GM04503 (cell line): ENCODE measurements around the gene CMBL.
"Not testable (repeated sequence)": the region's sequence is repeated elsewhere in the genome, so short reads cannot be mapped to it uniquely, and the experiment has no call there.

ENCODE experiments used
- DNase-seq: peaks from one replicate; pipeline ENCODE4 v3.0.0-alpha.2; 2012; ENCODE audit warnings: low read depth

Gene CMBL

DNA sequence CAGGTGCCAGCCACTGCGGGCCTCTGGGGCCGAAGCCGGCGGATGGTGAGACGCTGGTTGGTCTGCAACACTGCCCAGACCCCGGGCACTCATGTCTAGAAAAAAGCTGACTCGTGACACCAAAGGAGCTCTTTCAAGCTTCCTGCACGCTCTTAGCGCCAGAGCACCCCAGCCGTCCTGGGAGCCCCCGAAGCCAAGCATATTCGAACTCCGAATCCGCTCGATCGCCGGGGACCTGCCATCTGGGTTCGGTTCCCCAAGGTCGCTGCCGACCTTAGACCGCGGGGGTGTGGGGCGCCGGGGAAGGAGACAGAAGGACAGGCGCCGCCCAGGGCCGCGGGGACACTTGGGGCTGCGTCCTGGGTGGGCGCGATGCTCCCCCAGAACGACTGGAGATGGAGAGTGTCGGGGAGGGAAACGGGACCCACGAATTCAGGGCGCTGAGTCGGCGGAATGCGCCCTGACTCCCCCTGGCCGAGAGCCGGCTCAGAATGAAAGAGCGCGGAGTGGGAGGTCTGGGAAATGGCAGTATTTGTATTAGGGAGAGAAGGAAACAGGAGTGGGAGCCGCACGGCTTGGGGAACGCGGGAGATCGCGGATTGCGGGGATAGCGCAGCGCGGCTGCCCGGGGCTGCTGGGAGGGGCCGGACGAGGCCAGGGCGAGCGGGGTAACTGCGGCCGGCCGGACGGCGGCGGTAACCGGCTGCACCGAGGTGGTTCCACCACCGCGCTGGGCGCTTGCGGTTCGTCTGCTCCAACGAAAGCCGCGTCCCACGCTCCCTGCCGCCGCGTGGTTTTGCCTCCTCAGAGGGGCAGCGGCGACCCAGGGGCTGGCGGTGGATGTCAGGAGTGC is 25.7 kb upstream of the CMBL start:
- DNase-seq, result no peak

DNA sequence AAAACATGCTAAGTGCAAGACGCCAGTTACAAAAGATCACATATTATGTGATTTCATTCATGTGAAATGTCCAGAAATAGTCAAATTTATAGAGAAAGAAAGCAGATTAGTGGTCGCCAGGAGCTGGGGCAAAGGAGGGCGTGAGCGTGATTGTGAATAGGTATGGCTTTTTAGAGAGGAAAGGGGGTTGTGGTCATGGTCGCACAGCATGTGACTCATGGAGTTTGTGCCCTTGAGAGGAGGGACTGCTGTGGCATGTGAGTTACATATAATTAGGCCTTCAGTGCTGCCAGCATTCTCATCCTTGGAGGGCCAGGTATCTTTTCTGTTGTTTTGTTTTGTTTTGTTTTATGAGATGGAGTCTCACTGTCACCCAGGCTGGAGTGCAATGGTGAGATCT is 24.6 kb upstream of the CMBL start:
- no peak for DNase-seq

GRCh38 chr5:10331341-10331796 is 23.7 kb upstream of the CMBL start:
- no peak for DNase-seq

DNA sequence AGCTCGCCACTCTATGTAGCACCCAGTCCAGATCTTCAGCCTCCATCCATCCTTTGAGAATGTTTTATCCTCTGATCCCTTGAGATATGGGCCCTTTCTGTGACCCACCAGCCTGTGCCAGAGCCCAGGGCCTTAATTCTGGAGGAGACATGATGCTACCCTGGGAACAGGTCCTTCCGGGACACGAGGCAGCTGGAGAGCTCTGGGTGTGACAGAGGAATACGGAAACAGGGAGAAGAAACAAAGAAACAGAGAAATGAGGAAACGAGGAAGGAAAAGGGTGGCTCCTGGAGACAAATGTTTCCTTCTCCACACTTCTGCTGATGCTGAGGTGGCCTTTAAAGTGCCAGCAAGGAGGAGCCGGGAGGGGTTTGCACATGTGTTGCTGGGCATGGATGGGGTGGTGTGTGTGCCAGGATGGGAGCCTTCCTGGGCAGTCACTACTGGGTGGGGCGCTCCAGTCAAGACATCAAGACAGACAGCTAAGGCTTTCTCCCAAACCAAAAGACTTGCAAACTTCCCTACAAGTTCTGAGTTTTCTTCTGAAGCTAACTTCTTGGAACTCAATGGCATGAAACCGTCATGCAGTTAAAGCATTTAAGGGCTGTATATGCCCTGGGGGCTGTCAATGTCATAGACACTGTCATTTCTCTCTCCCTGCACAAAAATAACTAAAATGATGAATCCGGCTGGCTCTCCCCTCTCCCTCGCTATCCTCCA is 23.0 kb upstream of the CMBL start:
- no peak for DNase-seq

GRCh38 chr5:10329820-10330481 is 22.2 kb upstream of the CMBL start:
- DNase-seq, result peak; percentile 90

GRCh38 chr5:10329446-10329819 is 21.7 kb upstream of the CMBL start:
- DNase-seq, result no peak

- no peak for DNase-seq
Measured at GRCh38 chr5:10328323-10328722, 20.6 kb upstream of the CMBL start.

DNA sequence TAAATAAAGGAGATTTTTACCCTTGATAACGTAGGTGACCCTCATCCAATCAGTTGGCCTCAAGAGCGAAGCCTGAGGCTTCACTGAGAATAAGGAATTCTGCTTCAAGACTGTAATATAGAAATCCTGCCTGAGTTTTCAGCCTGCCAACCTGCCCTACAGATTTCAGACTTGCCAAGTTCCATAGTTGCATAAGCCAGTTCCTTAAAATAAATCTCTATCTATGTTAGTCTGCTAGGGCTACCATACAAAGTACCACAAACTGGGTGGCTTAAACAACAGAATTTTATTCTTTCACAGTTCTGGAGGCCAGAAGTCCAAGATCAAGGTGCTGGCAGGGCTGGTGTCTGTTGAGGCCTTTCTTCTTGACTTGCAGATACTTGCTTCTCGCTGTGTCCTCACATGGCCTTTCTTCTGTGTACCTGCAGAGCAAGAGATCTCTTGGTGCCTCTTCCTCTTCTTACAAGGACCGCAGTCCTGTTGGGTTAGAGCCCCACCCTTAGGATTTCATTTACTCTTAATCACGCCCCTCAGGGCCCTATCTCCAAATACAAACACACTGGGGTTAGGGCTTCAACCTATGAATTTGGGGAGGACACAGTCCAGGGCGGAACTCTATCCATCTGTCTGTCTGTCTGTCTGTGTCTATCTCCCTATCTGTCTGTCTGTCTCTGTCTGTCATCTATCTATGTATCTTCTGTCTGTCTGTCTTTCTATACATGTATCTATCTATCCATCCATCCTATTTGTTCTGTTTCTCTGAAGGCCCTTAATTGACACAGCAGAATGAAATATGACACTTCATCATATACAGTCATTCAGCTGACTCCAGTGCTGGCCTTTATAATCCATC is 17.0 kb upstream of the CMBL start:
- no peak for DNase-seq

DNA sequence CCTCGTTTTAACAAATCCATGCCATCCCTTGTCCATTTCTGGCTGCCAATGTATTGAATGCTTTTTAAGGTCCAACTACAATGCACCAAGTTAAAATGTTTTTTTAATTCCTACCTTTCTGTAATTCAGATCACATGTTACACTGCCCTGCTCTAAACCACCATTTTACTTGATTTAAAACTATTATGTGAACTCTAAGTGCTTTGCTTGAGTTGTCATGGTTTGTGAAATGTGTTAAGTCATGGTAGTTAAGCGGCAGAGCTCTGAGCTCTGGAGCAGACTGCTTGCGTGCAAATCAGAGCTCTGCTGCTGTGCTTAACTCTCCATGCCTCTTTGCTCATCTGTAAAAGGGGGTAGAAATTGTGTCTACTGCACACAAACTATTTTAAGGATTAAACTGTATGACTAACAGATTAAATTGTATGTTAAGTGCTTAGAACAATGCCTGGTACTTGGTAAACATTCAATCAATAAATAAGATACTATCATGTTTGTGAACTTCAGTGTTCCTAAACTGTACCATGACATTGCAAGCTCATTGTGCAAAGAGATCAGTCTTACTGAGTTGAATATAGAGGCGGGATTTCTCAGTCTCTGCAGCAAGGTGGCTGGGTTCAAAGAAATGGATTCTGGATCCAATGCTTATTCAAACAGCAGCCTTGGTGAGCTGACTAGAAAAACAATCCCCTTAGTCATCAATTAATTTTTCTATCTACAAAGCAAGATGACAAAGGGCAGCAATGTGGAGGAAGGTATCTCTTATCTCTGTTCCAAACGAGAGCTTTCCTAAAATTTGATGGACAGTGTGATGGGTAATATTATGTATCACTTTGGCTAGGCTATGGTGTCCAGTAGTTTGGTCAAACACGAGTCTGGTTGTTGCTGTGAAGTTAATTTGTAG is 16.1 kb upstream of the CMBL start:
- peak; percentile 37 for DNase-seq

GRCh38 chr5:10321882-10322281 is 14.2 kb upstream of the CMBL start:
- DNase-seq, result no peak

DNA sequence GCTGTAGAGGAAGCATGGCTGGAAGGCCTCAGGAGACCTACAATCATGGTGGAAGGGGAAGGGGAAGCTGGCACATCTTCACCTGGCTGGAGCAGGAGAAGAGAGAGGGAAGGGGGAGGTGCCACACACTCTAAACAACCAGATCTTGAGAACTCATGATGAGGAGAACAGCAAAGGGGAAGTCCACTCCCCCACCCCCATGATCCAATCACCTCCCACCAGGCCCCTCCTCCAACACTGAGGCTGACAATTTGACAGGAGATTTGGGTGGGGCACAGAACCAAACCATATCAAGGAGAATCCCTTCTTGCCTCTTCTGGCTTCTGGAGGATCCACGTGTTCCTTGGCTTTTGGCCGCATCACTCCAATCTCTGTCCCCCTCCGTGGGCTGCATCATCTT is 13.1 kb upstream of the CMBL start:
- no peak for DNase-seq

GRCh38 chr5:10319202-10319851 is 11.6 kb upstream of the CMBL start:
- DNase-seq, result no peak

DNA sequence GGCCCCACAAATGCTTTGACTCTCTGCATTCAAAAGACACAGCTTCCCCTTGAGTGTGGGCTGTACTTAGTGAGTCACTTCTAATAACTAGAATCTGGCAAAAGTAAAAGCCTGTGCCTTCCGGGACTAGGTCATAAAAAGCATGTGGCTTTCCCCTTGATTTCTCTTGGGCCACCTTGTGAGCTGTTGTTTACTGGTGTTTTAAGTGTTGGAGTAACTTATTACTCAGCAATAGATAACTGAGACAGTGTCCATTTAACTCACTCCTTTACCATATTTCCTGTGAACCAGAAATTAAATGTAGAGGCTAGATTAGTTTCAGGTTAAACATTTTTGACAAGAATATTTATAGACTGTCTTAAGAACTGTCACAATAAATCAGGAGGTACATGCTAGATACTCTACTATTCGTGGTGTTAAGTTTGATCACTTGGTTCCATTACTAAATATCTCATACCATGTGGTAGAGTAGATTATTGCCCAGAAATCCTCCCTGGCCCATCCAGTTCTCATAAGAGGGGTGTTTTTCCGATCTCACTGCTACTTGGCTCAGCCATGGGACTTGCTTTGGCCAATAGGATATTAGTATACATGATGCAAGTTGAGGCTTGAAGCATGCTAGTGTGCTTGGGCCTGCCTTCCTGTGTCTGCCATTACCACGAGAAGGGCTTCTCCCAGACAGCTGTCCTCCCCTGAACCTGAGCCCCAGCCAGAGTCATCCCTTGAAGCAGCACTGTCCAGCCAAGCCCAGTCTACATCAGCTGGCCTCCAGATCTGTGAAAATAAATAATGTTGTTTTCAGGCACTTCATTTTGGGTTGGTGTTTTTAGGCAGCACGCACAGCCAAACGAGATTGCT is 10.4 kb upstream of the CMBL start:
- DNase-seq, result no peak

GRCh38 chr5:10315824-10316509 is 8.3 kb upstream of the CMBL start:
- no peak for DNase-seq

- DNase-seq, result no peak
Measured at GRCh38 chr5:10315201-10315600, 7.5 kb upstream of the CMBL start.

DNA sequence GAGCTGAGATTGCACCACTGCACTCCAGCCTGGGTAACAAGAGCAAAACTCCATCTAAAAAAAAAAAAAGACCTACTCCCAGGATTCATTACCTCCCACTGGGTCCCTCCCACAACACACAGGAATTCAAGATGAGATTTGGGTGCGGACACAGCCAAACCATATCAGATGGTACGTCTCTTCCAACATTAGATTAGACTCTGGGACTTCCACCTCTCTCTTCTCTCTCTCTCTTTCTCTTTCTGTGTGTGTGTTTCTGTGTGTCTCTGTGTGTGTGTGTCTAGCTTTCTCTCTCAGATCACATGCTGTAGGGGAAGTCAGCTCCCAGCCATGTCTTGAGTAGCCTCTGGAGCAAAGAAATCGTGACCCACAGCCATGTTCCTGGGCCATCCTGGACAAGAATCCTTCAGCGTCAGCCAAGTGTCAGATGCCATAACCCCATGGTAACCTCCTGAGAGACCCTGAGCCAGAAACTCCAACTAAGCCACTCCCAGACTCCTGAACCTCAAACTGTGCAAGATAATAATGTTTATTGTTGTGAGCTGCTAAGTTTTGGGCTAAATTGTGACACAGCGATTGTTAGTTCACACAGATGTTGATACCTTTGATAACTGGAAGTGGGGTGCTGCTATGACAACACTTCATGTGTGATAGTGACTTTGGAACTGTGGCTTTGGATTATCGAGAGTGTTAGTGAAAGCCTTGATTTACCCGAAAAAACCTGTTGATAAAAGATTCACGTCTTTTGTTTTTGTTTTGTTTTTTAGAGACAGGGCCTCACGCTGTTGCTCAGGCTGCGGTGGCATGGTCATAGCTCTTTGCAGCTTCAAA is 4.1 kb upstream of the CMBL start:
- no peak for DNase-seq

GRCh38 chr5:10310835-10311570 is 3.3 kb upstream of the CMBL start:
- DNase-seq, result not testable (repeated sequence)
